ENCODE results near the gene CALN1. TPM values are rescaled to one million over a fixed set of nuclear protein-coding genes. Genes with fewer than 3 reads are reported as not detected.
"Not testable (repeated sequence)": the region's sequence is repeated elsewhere in the genome, so short reads cannot be mapped to it uniquely, and the experiment has no call there.

Gene CALN1
- total and polyA plus RNA-seq, 2 of the 8 experiments (the other 6 are each of a cell fraction or from before 2014, with no cell fraction given) = 6.4 to 15.2 TPM

GRCh38 chr7:72065764-72066163 lies 346.4 kb downstream of the CALN1 start:
- H3K23ac ChIP-seq (ENCODE audit: insufficient read length); H2AFZ ChIP-seq (ENCODE audit: low read length); POLR2A ChIA-PET (ENCODE audit: partially characterized antibody); H3K14ac ChIP-seq (ENCODE audit: insufficient read length); H4K8ac ChIP-seq (ENCODE audit: extremely low read depth, insufficient read depth, low read length); CTCF ChIA-PET (ENCODE audit: partially characterized antibody); H2BK15ac ChIP-seq (ENCODE audit: low read length); FAIRE-seq; H3K27ac ChIP-seq (ENCODE audit: low read depth, low read length); H3K4ac ChIP-seq (replicated peaks; ENCODE audit: insufficient read length, low read depth, low read length); H3K4me1 ChIP-seq (replicated peaks in 1 of 4; ENCODE audit: control insufficient read depth in 3 of 4, insufficient read depth in 4 of 4, low read length in 3 of 4); H4K20me1 ChIP-seq (replicated peaks in 1 of 2; ENCODE audit: control insufficient read depth in 1 of 2, insufficient read depth in 2 of 2, low read length in 2 of 2); H3K18ac ChIP-seq (ENCODE audit: extremely low read depth, low read length); H3K79me2 ChIP-seq (ENCODE audit: control insufficient read depth in 1 of 2, insufficient read depth in 2 of 2, low read length in 2 of 2); H3K4me3 ChIP-seq (ENCODE audit: extremely low read depth in 1 of 4, insufficient read depth in 2 of 4, low read depth in 3 of 4, low read length in 4 of 4); H4K5ac ChIP-seq (ENCODE audit: insufficient read length, low read depth, low read length); H3K27me3 ChIP-seq (replicated peaks in 1 of 4; ENCODE audit: control insufficient read depth in 3 of 4, extremely low read depth in 1 of 4, insufficient read depth in 3 of 4, low read length in 3 of 4); H3K23me2 ChIP-seq (ENCODE audit: low read depth, low read length); H3K79me1 ChIP-seq (ENCODE audit: low read depth, low read length); H3K36me3 ChIP-seq (ENCODE audit: control insufficient read depth in 2 of 4, insufficient read depth in 4 of 4, low read length in 3 of 4); H2BK12ac ChIP-seq (ENCODE audit: low read depth, low read length); H3K9me3 ChIP-seq (ENCODE audit: insufficient read depth in 2 of 2, low read depth in 1 of 2, low read length in 1 of 2); H4K91ac ChIP-seq (replicated peaks; ENCODE audit: insufficient read length, low read length); H3K4me2 ChIP-seq (ENCODE audit: insufficient read depth in 1 of 2, low read depth in 2 of 2, low read length in 2 of 2); H2AK5ac ChIP-seq (ENCODE audit: low read depth, low read length); H2BK5ac ChIP-seq (ENCODE audit: low read depth, low read length); H2BK120ac ChIP-seq (replicated peaks; ENCODE audit: low read depth, low read length); H3K9ac ChIP-seq (replicated peaks in 1 of 4; ENCODE audit: extremely low read depth in 1 of 4, low read depth in 3 of 4, low read length in 3 of 4); H2BK20ac ChIP-seq (ENCODE audit: low read length); H3K56ac ChIP-seq (replicated peaks; ENCODE audit: insufficient read length, low read depth, low read length): not testable (repeated sequence)
- DNase-seq (ENCODE audit: low read depth in 1 of 2, low spot score in 2 of 2) = peak in 1 of 2 experiments; percentile 32
- peak; percentile 48; the same call in 1 of the 2 replicates for TF ChIP-seq CEBPB (IDR thresholded peaks at IDR 0.05; ENCODE audit: low read depth, low read length)
- 94% methylated on average over 1 of the region's 1 CpG; no CpG with 5 or more reads in 1 of the 2 experiments for WGBS, 2 experiments (ENCODE audit: extremely low coverage in 1 of 2, insufficient coverage in 1 of 2, insufficient read length in 1 of 2, insufficient replicate concordance in 2 of 2, low coverage in 1 of 2, low lambda C conversion rate in 2 of 2, missing lambda C conversion rate in 1 of 2)

Data from H1 (cell line).